Esophagus squamous epithelium (tissue), 5 donors: Measurements from ENCODE around the gene MRPL18. TPM values are rescaled to one million over a fixed set of nuclear protein-coding genes. Genes with fewer than 3 reads are reported as not detected.

ENCODE experiments used
- DNase-seq: peaks from one replicate; lab custom pipeline; 2025; lab: John Stamatoyannopoulos, UW
- H3K27ac ChIP-seq, 4 donors: fragments of 200-600 bp; sonication (generic); one replicate each; pipeline ENCODE4 v1.5.1; 2016 to 2019; ENCODE audit warnings: mild to moderate bottlenecking in 1 of 4
- H3K27me3 ChIP-seq, 4 donors: fragments of 200-600 bp; sonication (generic); 1 replicate in 3 of 4; 2 replicates in 1 of 4; pipeline versions ENCODE4 v1.5.1 to v1.6.0; 2017 to 2021; ENCODE audit warnings: antibody characterized with exemption in 1 of 4
- H3K36me3 ChIP-seq, 3 donors: fragments of 200-600 bp; sonication (generic); one replicate each; pipeline ENCODE4 v1.5.1; 2016 to 2019
- H3K4me1 ChIP-seq, 3 donors: fragments of 200-600 bp; sonication (generic); one replicate each; pipeline ENCODE4 v1.5.1; 2017 to 2019
- H3K4me3 ChIP-seq, 4 donors: fragments of 200-600 bp; sonication (generic); 1 replicate in 3 of 4; 2 replicates in 1 of 4; pipeline ENCODE4 v1.5.1; 2016 to 2019; ENCODE audit warnings: mild to moderate bottlenecking in 2 of 4, moderate library complexity in 1 of 4
- H3K9me3 ChIP-seq, 3 donors: fragments of 200-600 bp; sonication (generic); one replicate each; pipeline ENCODE4 v1.5.1; 2016 to 2019
- POLR2A ChIP-seq, 4 donors: fragments of 450-650 bp; IDR thresholded peaks; one replicate each; pipeline ENCODE4 v1.6.1; 2017; ENCODE audit warnings: antibody characterized with exemption in 4 of 4, mild to moderate bottlenecking in 4 of 4, moderate library complexity in 3 of 4
- WGBS, 2 donors: methylation state at CpG; one replicate each; pipeline ENCODE4 v1.1.5; 2018; 5-methylcytosine and 5-hydroxymethylcytosine counted together
- intact Hi-C: fragments of 100-400 bp; cut with DNase I; formaldehyde crosslinking; loops from one replicate; pipeline ENCODE4 v1.15.0; 2022
- total RNA-seq, 4 donors: library from RNA; depleted of rRNA; stranded (reverse); fragments of >200 nt; gene quantifications; one replicate each; pipeline ENCODE4 v1.1.0, GENCODE V29; 2016
- TF ChIP-seq, protein P1 (sequence below), 6 experiments: fragments of 450-650 bp in 4 of 6; fragments of 200-600 bp in 2 of 6; sonication (generic) in 2 of 6; IDR thresholded peaks; one replicate each; pipeline ENCODE4 v1.5.1; 2016 to 2019; ENCODE audit warnings: antibody characterized with exemption in 6 of 6, mild to moderate bottlenecking in 4 of 6, moderate library complexity in 4 of 6
- donor health status: DM: yes; HTN: yes; CAD: no.

The MRPL18 gene
- total RNA-seq, 4 donors from 2014 or later: 46.9 to 94.2 (median 56.0) TPM

DNA sequence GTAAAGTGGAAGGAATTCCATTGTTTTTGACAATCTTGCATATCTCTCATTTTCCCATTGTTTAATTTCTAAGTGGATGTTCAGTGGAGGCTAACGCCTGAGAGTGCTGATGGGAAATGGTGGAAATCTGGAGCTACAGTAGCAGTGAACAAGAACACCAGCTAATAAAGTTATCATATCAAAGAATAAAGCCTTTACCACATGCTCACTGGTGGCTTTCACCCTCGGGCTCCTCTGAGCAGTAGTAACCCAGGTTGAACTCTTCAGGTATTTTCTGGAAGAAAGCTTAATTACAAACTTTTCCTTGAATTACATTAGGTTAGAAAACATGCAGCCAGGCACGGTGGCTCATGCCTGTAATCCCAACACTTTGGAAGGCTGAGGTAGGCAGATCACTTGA is 38.8 kb upstream of the MRPL18 start:
- no peak for DNase-seq
- Histone ChIP-seq H3K27ac (no peak overlapping the region), H3K4me3 (no peak overlapping the region), H3K36me3 (peaks cover 11 to 99% (median 24%) of the 10 kb centered on the region in 3 donors), H3K27me3 (no peaks in the 10 kb centered on the region), H3K4me1 (peaks cover 0 to 4% (median 0%) of the 10 kb centered on the region in 3 donors), H3K9me3 (no peaks in the 10 kb centered on the region)
- intact Hi-C loops: no loop called here
- WGBS, 2 donors: 81 to 85% methylated on average over 3 of the region's 3 CpGs
- TF ChIP-seq, protein P1, sequence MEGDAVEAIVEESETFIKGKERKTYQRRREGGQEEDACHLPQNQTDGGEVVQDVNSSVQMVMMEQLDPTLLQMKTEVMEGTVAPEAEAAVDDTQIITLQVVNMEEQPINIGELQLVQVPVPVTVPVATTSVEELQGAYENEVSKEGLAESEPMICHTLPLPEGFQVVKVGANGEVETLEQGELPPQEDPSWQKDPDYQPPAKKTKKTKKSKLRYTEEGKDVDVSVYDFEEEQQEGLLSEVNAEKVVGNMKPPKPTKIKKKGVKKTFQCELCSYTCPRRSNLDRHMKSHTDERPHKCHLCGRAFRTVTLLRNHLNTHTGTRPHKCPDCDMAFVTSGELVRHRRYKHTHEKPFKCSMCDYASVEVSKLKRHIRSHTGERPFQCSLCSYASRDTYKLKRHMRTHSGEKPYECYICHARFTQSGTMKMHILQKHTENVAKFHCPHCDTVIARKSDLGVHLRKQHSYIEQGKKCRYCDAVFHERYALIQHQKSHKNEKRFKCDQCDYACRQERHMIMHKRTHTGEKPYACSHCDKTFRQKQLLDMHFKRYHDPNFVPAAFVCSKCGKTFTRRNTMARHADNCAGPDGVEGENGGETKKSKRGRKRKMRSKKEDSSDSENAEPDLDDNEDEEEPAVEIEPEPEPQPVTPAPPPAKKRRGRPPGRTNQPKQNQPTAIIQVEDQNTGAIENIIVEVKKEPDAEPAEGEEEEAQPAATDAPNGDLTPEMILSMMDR (IDR thresholded peaks at IDR 0.05): no peak
- no peak for TF ChIP-seq POLR2A (IDR thresholded peaks at IDR 0.05)

DNA sequence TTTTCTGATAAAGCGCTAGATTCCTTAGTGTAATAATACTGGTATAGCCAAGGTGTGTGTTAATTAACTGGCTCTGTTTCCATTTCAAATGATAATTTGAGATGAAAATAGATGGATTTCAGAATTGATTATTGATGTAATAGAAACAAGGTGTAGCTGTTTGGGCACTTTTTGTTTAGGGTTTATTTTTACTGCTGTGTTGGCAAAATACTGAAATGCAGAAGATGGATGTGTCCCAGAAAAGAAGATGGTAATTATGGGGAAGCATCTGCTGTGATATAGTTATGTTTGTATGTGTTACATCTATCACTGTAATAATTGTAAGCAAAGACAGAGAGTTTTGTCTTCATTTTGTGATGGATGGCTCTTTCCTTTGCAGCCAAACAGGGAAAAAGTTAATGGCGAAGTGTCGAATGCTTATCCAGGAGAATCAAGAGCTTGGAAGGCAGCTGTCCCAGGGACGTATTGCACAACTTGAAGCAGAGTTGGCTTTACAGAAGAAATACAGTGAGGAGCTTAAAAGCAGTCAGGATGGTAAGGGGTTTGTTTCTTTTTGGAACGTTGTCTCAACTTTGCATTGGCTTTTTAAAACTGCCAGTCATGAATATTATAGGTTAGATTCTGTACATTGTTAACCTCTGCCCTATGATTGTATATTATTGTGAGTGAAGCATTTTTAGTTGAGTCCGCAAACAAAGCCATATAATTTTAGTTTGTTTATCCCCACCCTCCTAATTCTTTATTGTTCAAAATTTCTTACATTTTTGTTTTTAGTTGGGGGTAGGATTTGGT is 37.0 kb upstream of the MRPL18 start:
- WGBS, 2 donors: 79 to 83% methylated on average over 6 of the region's 6 CpGs
- peaks cover 11 to 99% (median 34%) of the 10 kb centered on the region in 3 donors for H3K36me3 ChIP-seq

DNA sequence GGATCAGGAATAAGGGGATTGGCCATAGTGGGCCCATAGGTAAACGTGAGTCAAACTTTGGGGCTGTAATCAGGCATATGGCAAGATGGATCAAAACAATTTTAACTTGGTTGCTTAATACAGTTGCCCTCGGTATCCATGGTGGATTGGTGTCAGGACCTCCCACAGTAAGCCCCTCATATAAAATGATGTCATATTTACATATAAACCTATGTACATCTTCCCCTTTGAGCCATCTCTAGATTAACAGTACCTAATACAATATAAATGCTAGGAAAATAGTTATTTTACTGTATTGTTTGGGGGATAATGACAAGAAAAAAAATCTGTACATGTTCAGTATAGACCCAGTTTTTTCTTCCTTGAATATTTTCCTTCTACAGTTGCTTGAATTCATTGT is 35.9 kb upstream of the MRPL18 start:
- TF ChIP-seq POLR2A (IDR thresholded peaks at IDR 0.05): no peak
- TF ChIP-seq, protein P1 (IDR thresholded peaks at IDR 0.05): no peak
- Histone ChIP-seq H3K4me1 (peaks cover 0 to 4% (median 0%) of the 10 kb centered on the region in 3 donors), H3K36me3 (peaks cover 11 to 99% (median 38%) of the 10 kb centered on the region in 3 donors), H3K4me3 (no peak overlapping the region), H3K9me3 (no peaks in the 10 kb centered on the region), H3K27me3 (no peaks in the 10 kb centered on the region), H3K27ac (peak overlapping the region in 1 of 4 donors; percentile 2)
- DNase-seq: no peak
- intact Hi-C loops: no loop called here
- 61 to 69% methylated on average over 2 of the region's 2 CpGs for WGBS, 2 donors

More for the DNA sequence above, 37.0 kb upstream of the MRPL18 start:
- Histone ChIP-seq H3K9me3 (no peaks in the 10 kb centered on the region), H3K27me3 (no peaks in the 10 kb centered on the region), H3K4me3 (no peak overlapping the region), H3K4me1 (peaks cover 0 to 4% (median 0%) of the 10 kb centered on the region in 3 donors), H3K27ac (no peak overlapping the region)
- TF ChIP-seq, protein P1 (IDR thresholded peaks at IDR 0.05): no peak
- TF ChIP-seq POLR2A (IDR thresholded peaks at IDR 0.05): no peak
- intact Hi-C loops: no loop called here
- DNase-seq: no peak

DNA sequence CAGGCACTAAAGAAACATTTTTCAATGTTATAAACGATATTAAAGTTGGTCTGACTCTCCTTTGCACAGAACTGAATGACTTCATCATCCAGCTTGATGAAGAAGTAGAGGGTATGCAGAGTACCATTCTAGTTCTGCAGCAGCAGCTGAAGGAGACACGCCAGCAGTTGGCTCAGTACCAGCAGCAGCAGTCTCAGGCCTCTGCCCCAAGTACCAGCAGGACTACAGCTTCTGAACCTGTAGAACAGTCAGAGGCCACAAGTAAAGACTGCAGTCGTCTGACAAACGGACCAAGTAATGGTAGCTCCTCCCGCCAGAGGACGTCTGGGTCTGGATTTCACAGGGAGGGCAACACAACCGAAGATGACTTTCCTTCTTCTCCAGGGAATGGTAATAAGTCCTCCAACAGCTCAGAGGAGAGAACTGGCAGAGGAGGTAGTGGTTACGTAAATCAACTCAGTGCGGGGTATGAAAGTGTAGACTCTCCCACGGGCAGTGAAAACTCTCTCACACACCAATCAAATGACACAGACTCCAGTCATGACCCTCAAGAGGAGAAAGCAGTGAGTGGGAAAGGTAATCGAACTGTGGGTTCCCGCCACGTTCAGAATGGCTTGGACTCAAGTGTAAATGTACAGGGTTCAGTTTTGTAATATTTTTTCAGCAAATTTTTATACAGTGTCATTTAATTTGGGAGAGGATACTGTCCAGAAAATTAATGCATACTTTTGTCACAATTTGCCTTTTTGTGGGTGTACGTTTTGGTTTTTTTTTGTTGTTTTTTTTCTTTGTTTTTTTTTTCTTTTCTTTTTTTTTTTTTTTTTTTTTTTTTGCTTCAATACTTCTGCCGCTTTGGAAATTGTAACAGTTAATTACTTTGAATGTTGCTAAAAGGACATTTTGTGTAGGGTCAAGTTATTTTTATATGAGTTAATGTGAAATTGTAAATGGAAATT is 35.0 kb upstream of the MRPL18 start:
- H3K9me3 ChIP-seq: no peaks in the 10 kb centered on the region
- TF ChIP-seq POLR2A (IDR thresholded peaks at IDR 0.05): no peak
- TF ChIP-seq, protein P1 (IDR thresholded peaks at IDR 0.05): no peak
- WGBS, 2 donors: 66 to 67% methylated on average over 13 to 15 of the region's 15 CpGs
- no peaks in the 10 kb centered on the region for H3K27me3 ChIP-seq
- H3K36me3 ChIP-seq: peaks cover 11 to 91% (median 38%) of the 10 kb centered on the region in 3 donors
- no peak overlapping the region for H3K4me3 ChIP-seq
- peak overlapping the region in 1 of 4 donors; percentile 2 for H3K27ac ChIP-seq
- intact Hi-C loops: no loop called here
- DNase-seq: no peak
- H3K4me1 ChIP-seq: peaks cover 0 to 10% (median 0%) of the 10 kb centered on the region in 3 donors
